ENCODE data around the gene GPR155.
"Not testable (repeated sequence)": the region's sequence is repeated elsewhere in the genome, so short reads cannot be mapped to it uniquely, and the experiment has no call there.

- not testable (repeated sequence) for TF ChIP-seq POLR2A (IDR thresholded peaks at IDR 0.05; ENCODE audit: low read length); GATA1 (IDR thresholded peaks at IDR 0.05; ENCODE audit: low read depth, low read length)
These were observed 96.5 kb downstream of the GPR155 start for GRCh38 chr2:174390303-174390702.
